ENCODE data around the gene HAGHL. TPM values are rescaled to one million over a fixed set of nuclear protein-coding genes. Genes with fewer than 3 reads are reported as not detected.
A peak's percentile ranks its signal among the peaks of the same experiment; 100 is the strongest.

HAGHL gene
- total and polyA plus RNA-seq, 2 experiments from 2014 or later = 21.6 to 35.3 TPM

DNA sequence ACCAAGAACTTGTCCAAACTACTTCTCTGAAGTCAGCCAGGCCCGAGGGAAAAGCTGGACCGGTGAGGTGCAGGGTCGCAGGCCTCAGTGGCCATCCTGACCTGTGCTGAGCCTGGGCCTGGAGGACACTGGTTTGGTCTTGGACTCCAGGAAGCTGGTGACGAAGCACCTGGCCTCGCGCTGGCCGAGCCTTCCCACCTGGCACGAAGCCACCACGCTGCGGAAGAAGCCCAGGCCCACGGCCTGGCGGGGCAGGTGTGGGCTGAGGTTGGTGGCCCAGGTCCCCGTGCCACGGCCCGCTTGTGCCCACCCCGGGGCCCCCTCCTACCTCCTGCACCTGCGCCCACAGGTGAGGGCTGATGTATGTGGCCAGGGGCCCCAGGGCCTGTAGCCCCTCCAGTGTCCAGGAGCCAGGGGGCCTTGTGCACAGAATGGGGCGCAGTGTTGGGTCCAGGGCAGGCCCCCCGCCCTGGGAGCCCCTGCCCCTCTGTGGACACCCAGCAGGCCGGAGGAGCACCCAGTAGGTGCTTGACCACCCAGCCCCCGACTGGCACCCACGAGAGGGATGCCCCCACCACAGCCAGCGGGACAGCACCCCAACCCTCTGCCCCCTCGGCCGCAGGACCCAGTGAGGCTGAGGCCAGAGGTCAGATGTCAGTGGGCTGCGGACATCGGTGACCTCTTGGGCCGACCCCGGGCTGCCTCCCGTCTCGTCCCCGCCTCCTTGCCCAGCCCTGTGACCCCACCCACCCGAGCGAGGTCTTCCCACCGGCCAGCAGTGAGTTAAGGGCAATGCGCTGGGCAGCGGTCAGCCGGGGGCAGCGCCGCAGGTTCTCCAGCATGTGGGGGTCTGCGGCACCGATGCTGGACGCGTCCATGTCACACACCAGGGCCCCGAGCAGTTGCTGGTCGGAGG, 47.4 kb downstream of the HAGHL start:
- H3K4me1 ChIP-seq (ENCODE audit: insufficient read depth) = no peaks in the 10 kb centered on the region
- no peak overlapping the region for H3K4me2 ChIP-seq
- H3K36me3 ChIP-seq (ENCODE audit: insufficient read depth) = no peaks in the 10 kb centered on the region
- peaks cover 3% of the 10 kb centered on the region; the same call in 1 of the 2 replicates for H3F3A ChIP-seq (replicated peaks; ENCODE audit: low read depth)
- Mint-ChIP-seq H3K9me3 (no peaks in the 10 kb centered on the region), H3K27me3 (ENCODE audit: insufficient read depth, low read depth, poor library complexity) (peaks cover 8% of the 10 kb centered on the region), H3K36me3 (ENCODE audit: low read depth) (no peaks in the 10 kb centered on the region), H3K4me1 (no peaks in the 10 kb centered on the region), H3K4me3 (no peak overlapping the region), H3K27ac (no peak overlapping the region)
- ATAC-seq (no peak), DNase-seq (ENCODE audit: low spot score) (no peak)
- no peaks in the 10 kb centered on the region for H4K20me1 ChIP-seq (replicated peaks; ENCODE audit: insufficient read depth)
- H2AFZ ChIP-seq = no peak overlapping the region
- H3K79me2 ChIP-seq (replicated peaks; ENCODE audit: insufficient read depth) = no peaks in the 10 kb centered on the region
- TF ChIP-seq POLR2AphosphoS5 (IDR thresholded peaks at IDR 0.05; ENCODE audit: low read depth) (no peak), EZH2phosphoT487 (IDR thresholded peaks at IDR 0.05; ENCODE audit: unreplicated experiment) (no peak), ZNF331 (CRISPR knock-in tag; IDR thresholded peaks at IDR 0.05; ENCODE audit: low read depth) (no peak), CREB1 (CRISPR knock-in tag; IDR thresholded peaks at IDR 0.05; ENCODE audit: low read depth) (no peak)
- H3K27me3 ChIP-seq (ENCODE audit: insufficient read depth) = no peaks in the 10 kb centered on the region
- H3K4me3 ChIP-seq = no peak overlapping the region
- H3K9me2 ChIP-seq (ENCODE audit: insufficient read depth) = no peaks in the 10 kb centered on the region
- no peak overlapping the region for H3K27ac ChIP-seq (ENCODE audit: low read depth)

DNA sequence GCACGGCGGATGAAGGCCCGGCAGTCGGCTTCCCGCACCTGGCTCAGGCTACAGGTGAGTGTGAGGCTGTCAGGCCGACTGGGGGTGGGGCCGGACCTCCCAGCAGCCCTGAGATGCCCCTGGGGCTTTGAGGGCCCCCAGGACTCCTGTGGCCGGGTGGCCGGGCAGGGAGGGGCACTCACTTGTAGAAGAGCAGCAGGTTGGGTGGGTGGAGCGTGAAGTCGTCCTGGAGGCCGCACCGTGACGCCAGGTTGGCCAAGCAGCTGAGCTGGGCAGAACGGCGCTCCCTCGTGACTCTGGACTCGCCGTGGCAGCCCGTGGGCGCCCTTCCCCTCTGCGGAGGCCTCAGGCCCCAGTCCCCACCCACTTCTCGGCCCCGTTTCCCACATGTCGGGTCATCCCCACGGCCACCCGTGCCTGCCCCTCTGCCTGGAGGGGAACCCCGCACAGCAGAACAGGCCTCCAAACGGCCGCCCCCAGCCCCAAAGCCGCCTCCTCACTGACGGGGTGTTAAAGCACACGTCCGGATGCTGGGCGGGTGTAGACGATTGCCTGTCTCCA, 48.4 kb downstream of the HAGHL start:
- peaks cover 8% of the 10 kb centered on the region for H3K27me3 Mint-ChIP-seq (ENCODE audit: insufficient read depth, low read depth, poor library complexity)
- no peak overlapping the region for H3K27ac ChIP-seq (ENCODE audit: low read depth)
- DNase-seq (ENCODE audit: low spot score) (no peak), ATAC-seq (peak; percentile 43)
- no peaks in the 10 kb centered on the region for H3K36me3 Mint-ChIP-seq (ENCODE audit: low read depth)
- peaks cover 3% of the 10 kb centered on the region; the same call in 1 of the 2 replicates for H3F3A ChIP-seq (replicated peaks; ENCODE audit: low read depth)
- no peaks in the 10 kb centered on the region for H3K36me3 ChIP-seq (ENCODE audit: insufficient read depth)
- no peaks in the 10 kb centered on the region for H3K27me3 ChIP-seq (ENCODE audit: insufficient read depth)
- H3K9me2 ChIP-seq (ENCODE audit: insufficient read depth) = no peaks in the 10 kb centered on the region
- H3K79me2 ChIP-seq (replicated peaks; ENCODE audit: insufficient read depth) = no peaks in the 10 kb centered on the region
- H3K4me3 ChIP-seq = no peak overlapping the region
- no peak overlapping the region for H3K4me2 ChIP-seq
- H2AFZ ChIP-seq = no peak overlapping the region
- no peak overlapping the region for H3K27ac Mint-ChIP-seq
- no peaks in the 10 kb centered on the region for H3K4me1 Mint-ChIP-seq
- no peaks in the 10 kb centered on the region for H3K4me1 ChIP-seq (ENCODE audit: insufficient read depth)
- H4K20me1 ChIP-seq (replicated peaks; ENCODE audit: insufficient read depth) = no peaks in the 10 kb centered on the region
- no peaks in the 10 kb centered on the region for H3K9me3 Mint-ChIP-seq
- H3K4me3 Mint-ChIP-seq = no peak overlapping the region
- TF ChIP-seq, protein P1, sequence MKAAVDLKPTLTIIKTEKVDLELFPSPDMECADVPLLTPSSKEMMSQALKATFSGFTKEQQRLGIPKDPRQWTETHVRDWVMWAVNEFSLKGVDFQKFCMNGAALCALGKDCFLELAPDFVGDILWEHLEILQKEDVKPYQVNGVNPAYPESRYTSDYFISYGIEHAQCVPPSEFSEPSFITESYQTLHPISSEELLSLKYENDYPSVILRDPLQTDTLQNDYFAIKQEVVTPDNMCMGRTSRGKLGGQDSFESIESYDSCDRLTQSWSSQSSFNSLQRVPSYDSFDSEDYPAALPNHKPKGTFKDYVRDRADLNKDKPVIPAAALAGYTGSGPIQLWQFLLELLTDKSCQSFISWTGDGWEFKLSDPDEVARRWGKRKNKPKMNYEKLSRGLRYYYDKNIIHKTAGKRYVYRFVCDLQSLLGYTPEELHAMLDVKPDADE (IDR thresholded peaks at IDR 0.05) = no peak
- TF ChIP-seq ZNF114 (CRISPR knock-in tag; IDR thresholded peaks at IDR 0.05) = no peak
- no peak for TF ChIP-seq STAT1 (IDR thresholded peaks at IDR 0.05; ENCODE audit: unreplicated experiment)
- TF ChIP-seq EZH2phosphoT487 (IDR thresholded peaks at IDR 0.05; ENCODE audit: unreplicated experiment) = no peak
- TF ChIP-seq CREB1 (CRISPR knock-in tag; IDR thresholded peaks at IDR 0.05; ENCODE audit: low read depth) = no peak
- TF ChIP-seq, protein P2, sequence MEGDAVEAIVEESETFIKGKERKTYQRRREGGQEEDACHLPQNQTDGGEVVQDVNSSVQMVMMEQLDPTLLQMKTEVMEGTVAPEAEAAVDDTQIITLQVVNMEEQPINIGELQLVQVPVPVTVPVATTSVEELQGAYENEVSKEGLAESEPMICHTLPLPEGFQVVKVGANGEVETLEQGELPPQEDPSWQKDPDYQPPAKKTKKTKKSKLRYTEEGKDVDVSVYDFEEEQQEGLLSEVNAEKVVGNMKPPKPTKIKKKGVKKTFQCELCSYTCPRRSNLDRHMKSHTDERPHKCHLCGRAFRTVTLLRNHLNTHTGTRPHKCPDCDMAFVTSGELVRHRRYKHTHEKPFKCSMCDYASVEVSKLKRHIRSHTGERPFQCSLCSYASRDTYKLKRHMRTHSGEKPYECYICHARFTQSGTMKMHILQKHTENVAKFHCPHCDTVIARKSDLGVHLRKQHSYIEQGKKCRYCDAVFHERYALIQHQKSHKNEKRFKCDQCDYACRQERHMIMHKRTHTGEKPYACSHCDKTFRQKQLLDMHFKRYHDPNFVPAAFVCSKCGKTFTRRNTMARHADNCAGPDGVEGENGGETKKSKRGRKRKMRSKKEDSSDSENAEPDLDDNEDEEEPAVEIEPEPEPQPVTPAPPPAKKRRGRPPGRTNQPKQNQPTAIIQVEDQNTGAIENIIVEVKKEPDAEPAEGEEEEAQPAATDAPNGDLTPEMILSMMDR (conservative IDR thresholded peaks at IDR 0.05; ENCODE audit: low read depth in 2 of 2) = no peak
- TF ChIP-seq, protein P3, sequence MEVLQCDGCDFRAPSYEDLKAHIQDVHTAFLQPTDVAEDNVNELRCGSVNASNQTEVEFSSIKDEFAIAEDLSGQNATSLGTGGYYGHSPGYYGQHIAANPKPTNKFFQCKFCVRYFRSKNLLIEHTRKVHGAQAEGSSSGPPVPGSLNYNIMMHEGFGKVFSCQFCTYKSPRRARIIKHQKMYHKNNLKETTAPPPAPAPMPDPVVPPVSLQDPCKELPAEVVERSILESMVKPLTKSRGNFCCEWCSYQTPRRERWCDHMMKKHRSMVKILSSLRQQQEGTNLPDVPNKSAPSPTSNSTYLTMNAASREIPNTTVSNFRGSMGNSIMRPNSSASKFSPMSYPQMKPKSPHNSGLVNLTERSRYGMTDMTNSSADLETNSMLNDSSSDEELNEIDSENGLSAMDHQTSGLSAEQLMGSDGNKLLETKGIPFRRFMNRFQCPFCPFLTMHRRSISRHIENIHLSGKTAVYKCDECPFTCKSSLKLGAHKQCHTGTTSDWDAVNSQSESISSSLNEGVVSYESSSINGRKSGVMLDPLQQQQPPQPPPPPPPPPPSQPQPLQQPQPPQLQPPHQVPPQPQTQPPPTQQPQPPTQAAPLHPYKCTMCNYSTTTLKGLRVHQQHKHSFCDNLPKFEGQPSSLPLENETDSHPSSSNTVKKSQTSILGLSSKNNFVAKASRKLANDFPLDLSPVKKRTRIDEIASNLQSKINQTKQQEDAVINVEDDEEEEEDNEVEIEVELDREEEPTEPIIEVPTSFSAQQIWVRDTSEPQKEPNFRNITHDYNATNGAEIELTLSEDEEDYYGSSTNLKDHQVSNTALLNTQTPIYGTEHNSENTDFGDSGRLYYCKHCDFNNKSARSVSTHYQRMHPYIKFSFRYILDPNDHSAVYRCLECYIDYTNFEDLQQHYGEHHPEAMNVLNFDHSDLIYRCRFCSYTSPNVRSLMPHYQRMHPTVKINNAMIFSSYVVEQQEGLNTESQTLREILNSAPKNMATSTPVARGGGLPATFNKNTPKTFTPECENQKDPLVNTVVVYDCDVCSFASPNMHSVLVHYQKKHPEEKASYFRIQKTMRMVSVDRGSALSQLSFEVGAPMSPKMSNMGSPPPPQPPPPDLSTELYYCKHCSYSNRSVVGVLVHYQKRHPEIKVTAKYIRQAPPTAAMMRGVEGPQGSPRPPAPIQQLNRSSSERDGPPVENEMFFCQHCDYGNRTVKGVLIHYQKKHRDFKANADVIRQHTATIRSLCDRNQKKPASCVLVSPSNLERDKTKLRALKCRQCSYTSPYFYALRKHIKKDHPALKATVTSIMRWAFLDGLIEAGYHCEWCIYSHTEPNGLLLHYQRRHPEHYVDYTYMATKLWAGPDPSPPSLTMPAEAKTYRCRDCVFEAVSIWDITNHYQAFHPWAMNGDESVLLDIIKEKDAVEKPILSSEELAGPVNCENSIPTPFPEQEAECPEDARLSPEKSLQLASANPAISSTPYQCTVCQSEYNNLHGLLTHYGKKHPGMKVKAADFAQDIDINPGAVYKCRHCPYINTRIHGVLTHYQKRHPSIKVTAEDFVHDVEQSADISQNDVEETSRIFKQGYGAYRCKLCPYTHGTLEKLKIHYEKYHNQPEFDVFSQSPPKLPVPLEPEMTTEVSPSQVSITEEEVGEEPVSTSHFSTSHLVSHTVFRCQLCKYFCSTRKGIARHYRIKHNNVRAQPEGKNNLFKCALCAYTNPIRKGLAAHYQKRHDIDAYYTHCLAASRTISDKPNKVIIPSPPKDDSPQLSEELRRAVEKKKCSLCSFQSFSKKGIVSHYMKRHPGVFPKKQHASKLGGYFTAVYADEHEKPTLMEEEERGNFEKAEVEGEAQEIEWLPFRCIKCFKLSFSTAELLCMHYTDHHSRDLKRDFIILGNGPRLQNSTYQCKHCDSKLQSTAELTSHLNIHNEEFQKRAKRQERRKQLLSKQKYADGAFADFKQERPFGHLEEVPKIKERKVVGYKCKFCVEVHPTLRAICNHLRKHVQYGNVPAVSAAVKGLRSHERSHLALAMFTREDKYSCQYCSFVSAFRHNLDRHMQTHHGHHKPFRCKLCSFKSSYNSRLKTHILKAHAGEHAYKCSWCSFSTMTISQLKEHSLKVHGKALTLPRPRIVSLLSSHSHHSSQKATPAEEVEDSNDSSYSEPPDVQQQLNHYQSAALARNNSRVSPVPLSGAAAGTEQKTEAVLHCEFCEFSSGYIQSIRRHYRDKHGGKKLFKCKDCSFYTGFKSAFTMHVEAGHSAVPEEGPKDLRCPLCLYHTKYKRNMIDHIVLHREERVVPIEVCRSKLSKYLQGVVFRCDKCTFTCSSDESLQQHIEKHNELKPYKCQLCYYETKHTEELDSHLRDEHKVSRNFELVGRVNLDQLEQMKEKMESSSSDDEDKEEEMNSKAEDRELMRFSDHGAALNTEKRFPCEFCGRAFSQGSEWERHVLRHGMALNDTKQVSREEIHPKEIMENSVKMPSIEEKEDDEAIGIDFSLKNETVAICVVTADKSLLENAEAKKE (CRISPR knock-in tag; IDR thresholded peaks at IDR 0.05) = no peak
- no peak for TF ChIP-seq JUNB (IDR thresholded peaks at IDR 0.05; ENCODE audit: unreplicated experiment)
- no peak for TF ChIP-seq POLR2AphosphoS5 (IDR thresholded peaks at IDR 0.05; ENCODE audit: low read depth)
